ENCODE data around the gene CXCL1.

DNA sequence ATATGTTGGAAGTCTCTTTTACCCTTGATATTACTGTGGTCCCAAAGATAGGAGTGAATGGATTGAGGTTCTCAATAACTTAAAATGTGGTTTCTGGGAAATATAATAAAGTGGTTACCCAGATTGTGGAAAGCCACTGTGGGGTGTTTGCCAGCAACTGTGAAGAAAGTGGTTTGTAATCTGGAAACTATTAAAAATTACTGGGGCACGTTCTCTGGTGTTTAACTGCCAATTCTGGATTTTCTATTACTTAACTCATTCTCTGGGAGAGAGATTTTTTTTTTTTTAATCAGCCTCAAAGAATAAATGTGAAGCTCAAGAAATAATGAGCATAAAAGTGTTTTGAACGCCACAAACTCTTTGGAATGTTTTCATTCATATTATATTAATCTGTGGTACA, 37.6 kb upstream of the CXCL1 start:
- TF ChIP-seq, protein P1, sequence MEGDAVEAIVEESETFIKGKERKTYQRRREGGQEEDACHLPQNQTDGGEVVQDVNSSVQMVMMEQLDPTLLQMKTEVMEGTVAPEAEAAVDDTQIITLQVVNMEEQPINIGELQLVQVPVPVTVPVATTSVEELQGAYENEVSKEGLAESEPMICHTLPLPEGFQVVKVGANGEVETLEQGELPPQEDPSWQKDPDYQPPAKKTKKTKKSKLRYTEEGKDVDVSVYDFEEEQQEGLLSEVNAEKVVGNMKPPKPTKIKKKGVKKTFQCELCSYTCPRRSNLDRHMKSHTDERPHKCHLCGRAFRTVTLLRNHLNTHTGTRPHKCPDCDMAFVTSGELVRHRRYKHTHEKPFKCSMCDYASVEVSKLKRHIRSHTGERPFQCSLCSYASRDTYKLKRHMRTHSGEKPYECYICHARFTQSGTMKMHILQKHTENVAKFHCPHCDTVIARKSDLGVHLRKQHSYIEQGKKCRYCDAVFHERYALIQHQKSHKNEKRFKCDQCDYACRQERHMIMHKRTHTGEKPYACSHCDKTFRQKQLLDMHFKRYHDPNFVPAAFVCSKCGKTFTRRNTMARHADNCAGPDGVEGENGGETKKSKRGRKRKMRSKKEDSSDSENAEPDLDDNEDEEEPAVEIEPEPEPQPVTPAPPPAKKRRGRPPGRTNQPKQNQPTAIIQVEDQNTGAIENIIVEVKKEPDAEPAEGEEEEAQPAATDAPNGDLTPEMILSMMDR (IDR thresholded peaks at IDR 0.05) = no peak
- TF ChIP-seq POLR2A (IDR thresholded peaks at IDR 0.05) = no peak

Measured in lower leg skin (tissue), 3 donors.